ENCODE measurements around the gene ABCG8. TPM values are rescaled to one million over a fixed set of nuclear protein-coding genes. Genes with fewer than 3 reads are reported as not detected.

The ABCG8 gene
- total RNA-seq, 1 experiment from 2014 or later: 1.4 TPM

DNA sequence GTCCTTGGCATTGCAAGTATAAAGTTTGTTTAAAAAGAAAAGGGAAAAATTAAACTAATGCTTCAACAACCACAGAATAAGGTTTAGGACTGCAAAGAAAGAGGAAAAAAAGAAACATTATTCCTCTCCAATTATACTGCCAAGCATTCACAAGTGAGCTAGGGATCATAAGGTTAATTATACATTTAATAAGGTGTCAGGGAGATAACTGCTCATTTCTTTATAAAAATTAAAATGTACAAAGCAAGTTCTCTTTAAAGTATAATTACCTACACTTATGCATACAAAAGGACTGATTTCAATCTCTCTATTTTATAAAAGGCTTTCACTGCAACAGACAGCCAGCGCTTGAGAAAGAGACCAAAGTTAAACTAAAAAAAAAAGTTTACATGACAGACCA lies 58.1 kb downstream of the ABCG8 start:
- intact Hi-C loops (cut with micrococcal nuclease; ENCODE audit: unreplicated experiment): no loop called here
- H3K27ac Mint-ChIP-seq (ENCODE audit: unreplicated experiment): no peak overlapping the region
- TF ChIP-seq, protein P1, sequence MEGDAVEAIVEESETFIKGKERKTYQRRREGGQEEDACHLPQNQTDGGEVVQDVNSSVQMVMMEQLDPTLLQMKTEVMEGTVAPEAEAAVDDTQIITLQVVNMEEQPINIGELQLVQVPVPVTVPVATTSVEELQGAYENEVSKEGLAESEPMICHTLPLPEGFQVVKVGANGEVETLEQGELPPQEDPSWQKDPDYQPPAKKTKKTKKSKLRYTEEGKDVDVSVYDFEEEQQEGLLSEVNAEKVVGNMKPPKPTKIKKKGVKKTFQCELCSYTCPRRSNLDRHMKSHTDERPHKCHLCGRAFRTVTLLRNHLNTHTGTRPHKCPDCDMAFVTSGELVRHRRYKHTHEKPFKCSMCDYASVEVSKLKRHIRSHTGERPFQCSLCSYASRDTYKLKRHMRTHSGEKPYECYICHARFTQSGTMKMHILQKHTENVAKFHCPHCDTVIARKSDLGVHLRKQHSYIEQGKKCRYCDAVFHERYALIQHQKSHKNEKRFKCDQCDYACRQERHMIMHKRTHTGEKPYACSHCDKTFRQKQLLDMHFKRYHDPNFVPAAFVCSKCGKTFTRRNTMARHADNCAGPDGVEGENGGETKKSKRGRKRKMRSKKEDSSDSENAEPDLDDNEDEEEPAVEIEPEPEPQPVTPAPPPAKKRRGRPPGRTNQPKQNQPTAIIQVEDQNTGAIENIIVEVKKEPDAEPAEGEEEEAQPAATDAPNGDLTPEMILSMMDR (IDR thresholded peaks at IDR 0.05; ENCODE audit: unreplicated experiment): no peak
- no peaks in the 10 kb centered on the region for H3K4me1 Mint-ChIP-seq (ENCODE audit: low read depth, unreplicated experiment)
- H3K9me3 Mint-ChIP-seq (ENCODE audit: low read depth, unreplicated experiment): no peaks in the 10 kb centered on the region
- CTCF ChIA-PET: no interaction called here
- no peak for DNase-seq
- peaks cover 50% of the 10 kb centered on the region for H3K36me3 Mint-ChIP-seq (ENCODE audit: insufficient read depth, unreplicated experiment)
- no TSS peak for BruUV-seq (replicated peaks)
- no peak overlapping the region for H3K4me3 Mint-ChIP-seq (ENCODE audit: low read depth, unreplicated experiment)
- H3K27me3 Mint-ChIP-seq (ENCODE audit: unreplicated experiment): no peaks in the 10 kb centered on the region

DNA sequence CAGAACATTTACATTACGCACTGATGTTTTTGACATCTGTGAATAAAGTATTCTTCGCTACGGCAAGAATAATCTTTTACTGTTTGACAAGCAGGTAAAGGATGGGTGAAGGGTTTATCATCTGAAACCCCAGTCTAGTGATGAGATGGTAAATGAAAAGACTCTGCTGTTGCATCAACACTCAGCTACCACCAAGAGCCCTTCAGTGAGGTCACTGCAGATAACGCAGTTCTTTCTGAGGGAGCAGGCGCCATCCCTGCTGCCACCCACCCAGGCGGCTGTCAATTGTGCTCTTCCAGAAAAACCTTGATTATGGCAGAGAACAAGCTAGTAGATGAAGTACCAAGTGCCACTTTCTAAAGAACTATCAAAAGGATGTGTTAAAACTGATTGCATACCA lies 58.7 kb downstream of the ABCG8 start:
- TF ChIP-seq, protein P1 (IDR thresholded peaks at IDR 0.05; ENCODE audit: unreplicated experiment): no peak
- Mint-ChIP-seq H3K4me1 (ENCODE audit: low read depth, unreplicated experiment) (no peaks in the 10 kb centered on the region), H3K4me3 (ENCODE audit: low read depth, unreplicated experiment) (no peak overlapping the region), H3K36me3 (ENCODE audit: insufficient read depth, unreplicated experiment) (peaks cover 47% of the 10 kb centered on the region), H3K27me3 (ENCODE audit: unreplicated experiment) (no peaks in the 10 kb centered on the region), H3K27ac (ENCODE audit: unreplicated experiment) (no peak overlapping the region), H3K9me3 (ENCODE audit: low read depth, unreplicated experiment) (no peaks in the 10 kb centered on the region)
- no peak for DNase-seq
- intact Hi-C loops (cut with micrococcal nuclease; ENCODE audit: unreplicated experiment): no loop called here
- CTCF ChIA-PET: no interaction called here
- no TSS peak for BruUV-seq (replicated peaks)

DNA sequence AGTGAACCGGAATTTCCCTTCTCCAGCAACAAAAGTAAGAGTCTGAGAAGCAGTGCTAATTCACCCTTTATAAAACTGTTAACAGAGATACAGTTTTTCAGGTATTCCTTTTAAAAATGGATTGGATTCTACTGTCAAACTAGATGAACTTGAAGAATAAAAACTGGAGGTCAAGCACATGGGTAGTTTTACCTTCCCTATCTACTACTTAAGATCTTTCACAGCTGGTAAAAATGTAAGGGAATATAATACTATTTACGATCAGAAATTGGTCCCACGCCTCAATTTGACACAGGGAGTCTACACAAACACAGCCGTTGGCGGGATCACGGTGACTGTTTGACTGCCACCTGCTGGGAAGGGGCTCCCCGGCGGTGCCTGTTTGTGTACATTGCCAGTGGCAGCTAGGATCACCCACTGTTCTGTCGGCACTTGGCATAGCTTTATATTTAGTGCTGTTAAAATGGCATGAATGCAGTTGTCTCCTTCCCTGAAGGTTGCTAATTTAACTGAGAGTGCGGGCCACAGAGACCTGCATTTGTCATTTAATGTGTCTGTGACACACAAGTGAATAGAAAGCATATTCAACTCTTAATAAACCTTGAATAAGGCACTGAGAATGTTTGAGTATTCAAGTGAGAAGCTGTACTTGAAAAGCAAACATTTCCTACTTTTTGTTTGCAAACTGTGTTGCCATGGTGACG lies 59.5 kb downstream of the ABCG8 start:
- H3K27me3 Mint-ChIP-seq (ENCODE audit: unreplicated experiment): no peaks in the 10 kb centered on the region
- H3K9me3 Mint-ChIP-seq (ENCODE audit: low read depth, unreplicated experiment): no peaks in the 10 kb centered on the region
- no peaks in the 10 kb centered on the region for H3K4me1 Mint-ChIP-seq (ENCODE audit: low read depth, unreplicated experiment)
- BruUV-seq (replicated peaks): no TSS peak
- DNase-seq: no peak
- TF ChIP-seq, protein P1 (IDR thresholded peaks at IDR 0.05; ENCODE audit: unreplicated experiment): no peak
- peaks cover 41% of the 10 kb centered on the region for H3K36me3 Mint-ChIP-seq (ENCODE audit: insufficient read depth, unreplicated experiment)
- intact Hi-C loops (cut with micrococcal nuclease; ENCODE audit: unreplicated experiment): no loop called here
- H3K27ac Mint-ChIP-seq (ENCODE audit: unreplicated experiment): no peak overlapping the region
- no peak overlapping the region for H3K4me3 Mint-ChIP-seq (ENCODE audit: low read depth, unreplicated experiment)
- CTCF ChIA-PET: no interaction called here

DNA sequence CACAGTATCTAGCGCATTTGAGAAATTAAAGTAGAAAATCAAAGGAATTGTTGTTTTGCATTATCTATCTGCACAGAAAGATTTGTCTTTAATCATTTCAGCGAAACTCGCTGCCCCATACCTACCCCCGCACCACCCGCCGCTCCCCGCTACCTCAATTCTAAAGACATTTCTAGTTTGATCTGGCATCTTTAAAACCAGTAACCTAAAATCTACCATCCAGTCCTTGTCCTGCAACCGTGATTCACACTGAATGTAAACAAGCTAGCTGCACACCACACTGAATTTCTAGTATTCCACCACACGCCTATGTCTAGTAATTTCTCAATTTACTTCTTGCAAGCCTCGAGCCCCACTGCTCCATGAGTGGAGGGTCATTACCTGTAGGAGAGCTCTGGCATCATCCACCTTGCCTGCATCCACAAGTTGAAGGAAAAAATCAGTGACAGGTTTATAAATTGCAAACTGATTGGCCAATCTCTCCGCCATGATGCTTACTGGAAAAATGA lies 60.1 kb downstream of the ABCG8 start:
- intact Hi-C loops (cut with micrococcal nuclease; ENCODE audit: unreplicated experiment): no loop called here
- TF ChIP-seq, protein P1 (IDR thresholded peaks at IDR 0.05; ENCODE audit: unreplicated experiment): no peak
- no peak for DNase-seq
- peaks cover 41% of the 10 kb centered on the region for H3K36me3 Mint-ChIP-seq (ENCODE audit: insufficient read depth, unreplicated experiment)
- no peaks in the 10 kb centered on the region for H3K4me1 Mint-ChIP-seq (ENCODE audit: low read depth, unreplicated experiment)
- no peaks in the 10 kb centered on the region for H3K9me3 Mint-ChIP-seq (ENCODE audit: low read depth, unreplicated experiment)
- BruUV-seq (replicated peaks): no TSS peak
- H3K27ac Mint-ChIP-seq (ENCODE audit: unreplicated experiment): no peak overlapping the region
- no peak overlapping the region for H3K4me3 Mint-ChIP-seq (ENCODE audit: low read depth, unreplicated experiment)
- CTCF ChIA-PET: no interaction called here
- no peaks in the 10 kb centered on the region for H3K27me3 Mint-ChIP-seq (ENCODE audit: unreplicated experiment)
